ENCODE results near the gene SLC22A2.
"Not testable (repeated sequence)": the region's sequence is repeated elsewhere in the genome, so short reads cannot be mapped to it uniquely, and the experiment has no call there.

The SLC22A2 gene

GRCh38 chr6:160252073-160252813 is 6.4 kb downstream of the SLC22A2 start:
- no peak for DNase-seq (ENCODE audit: low spot score)

GRCh38 chr6:160249671-160250070 is 8.9 kb downstream of the SLC22A2 start:
- no peak for DNase-seq (ENCODE audit: low spot score)

DNA sequence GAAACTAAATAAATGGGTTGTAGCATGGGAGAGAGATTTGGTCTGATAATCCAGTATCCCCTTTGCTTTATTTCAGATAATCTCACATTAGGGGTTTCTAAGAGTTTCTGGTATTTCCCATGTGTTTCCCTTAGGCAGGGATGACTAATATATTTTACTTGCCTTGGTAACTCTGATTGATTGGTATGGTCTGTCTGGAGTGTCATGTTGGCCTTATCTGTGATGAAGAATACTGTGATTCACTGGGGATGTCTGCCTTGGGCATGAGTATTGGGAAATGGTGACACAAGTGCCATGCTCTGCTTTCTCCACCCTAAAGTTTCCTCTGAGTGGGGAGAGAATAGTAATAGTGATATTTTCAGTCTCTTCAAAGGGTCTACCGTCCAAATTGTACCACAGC is 10.1 kb downstream of the SLC22A2 start:
- DNase-seq (ENCODE audit: low spot score), result no peak

DNA sequence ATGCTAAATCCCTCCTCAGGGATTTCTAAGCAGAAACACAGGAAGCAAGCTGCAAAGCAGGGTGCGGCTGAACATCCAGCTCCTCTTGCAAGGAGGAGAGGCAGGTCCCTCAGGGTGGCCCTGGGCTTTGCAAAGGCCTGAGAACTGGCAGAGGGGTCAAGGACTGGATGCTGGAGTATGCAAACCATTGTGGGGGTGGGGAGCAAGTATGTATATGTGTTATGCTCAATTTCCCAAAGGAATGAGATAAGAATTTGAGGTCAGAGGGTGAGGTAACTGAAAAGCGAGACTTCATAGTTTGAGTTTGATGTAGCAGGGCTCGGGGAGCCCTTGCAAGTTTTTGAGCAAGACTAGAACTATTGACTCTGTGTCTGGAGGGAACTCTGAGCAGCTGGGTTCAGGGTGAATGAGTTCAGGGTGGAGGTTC is 11.2 kb downstream of the SLC22A2 start:
- DNase-seq (ENCODE audit: low spot score), result no peak

DNA sequence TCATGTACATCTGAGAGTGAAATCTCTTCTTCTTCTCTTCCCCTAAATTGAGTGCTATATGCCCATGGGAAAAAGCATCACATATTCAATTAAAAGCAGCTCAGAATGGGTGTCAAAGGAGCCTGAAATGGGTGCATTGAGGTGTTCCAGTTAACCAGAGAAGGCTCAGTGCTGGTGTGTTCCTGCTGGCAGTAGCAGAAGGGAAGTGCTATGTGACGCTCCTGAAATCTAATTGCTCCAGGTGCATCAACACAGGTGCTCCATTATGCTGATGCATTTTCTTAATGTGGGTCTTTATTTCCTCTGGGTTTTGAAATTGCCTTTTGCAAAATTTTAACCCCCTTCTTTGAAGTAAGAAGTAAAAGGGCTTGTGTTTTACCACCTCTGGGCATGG is 17.9 kb downstream of the SLC22A2 start:
- DNase-seq (ENCODE audit: low spot score), result no peak

DNA sequence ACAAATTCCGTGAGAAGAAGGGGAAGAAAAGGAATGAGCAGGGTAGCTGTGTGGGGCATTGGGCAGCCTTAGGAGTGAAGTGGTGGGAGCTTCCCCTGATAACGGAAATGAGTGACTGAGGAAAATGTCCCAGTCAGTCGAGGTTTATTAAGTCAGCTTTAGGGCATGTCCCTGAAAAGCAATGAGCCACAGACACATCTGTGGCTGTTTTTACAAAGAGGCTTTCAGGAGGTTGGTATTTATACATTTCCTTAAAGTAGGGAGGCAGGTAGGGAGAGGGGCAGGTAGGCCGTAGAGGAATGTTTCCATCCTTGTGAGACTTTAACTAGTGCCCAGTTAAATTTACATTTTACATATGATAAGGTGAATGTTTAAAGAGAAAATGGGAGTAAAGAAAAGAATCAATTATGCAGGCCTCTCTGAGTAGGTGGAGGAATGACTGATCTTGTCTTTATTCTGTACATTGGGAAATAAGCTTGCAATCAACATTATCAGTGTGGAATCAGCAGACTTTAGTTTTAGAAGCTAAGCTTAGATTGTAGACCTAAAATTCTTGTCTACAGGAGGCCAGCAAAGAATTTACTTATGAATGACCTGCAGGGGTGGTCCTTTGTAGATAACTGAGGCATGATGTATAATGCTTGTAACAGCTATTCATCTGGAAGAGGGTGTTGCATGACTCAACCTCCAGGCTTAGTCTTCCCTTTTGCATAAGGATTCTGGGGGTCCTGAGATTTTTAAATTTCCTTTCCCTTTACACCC is 18.5 kb downstream of the SLC22A2 start:
- no peak for DNase-seq (ENCODE audit: low spot score)

GRCh38 chr6:160238761-160239751 is 19.6 kb downstream of the SLC22A2 start:
- DNase-seq (ENCODE audit: low spot score), result no peak

DNA sequence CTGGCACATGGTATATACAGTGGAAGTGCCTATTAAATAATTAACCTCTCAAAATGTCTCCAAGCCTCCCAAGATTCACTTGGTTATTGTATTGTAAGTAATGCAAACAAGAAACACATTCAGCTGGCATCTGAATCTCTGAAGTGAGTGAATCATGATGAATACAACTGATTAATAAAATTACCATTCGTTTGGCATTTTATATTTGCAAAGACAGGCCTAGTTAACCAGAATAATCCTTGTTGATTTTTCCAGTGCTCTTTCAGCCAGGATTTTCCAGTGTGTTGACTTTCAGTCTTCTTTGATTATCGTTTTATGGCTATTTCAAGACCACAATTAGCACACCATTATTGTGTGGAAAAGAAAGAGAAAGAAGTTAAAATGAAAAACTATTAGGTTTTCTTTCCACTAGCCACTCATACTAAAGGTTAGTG is 20.3 kb downstream of the SLC22A2 start:
- no peak for DNase-seq (ENCODE audit: low spot score)

GRCh38 chr6:160237597-160238275 is 20.9 kb downstream of the SLC22A2 start:
- not testable (repeated sequence) for DNase-seq (ENCODE audit: low spot score)

DNA sequence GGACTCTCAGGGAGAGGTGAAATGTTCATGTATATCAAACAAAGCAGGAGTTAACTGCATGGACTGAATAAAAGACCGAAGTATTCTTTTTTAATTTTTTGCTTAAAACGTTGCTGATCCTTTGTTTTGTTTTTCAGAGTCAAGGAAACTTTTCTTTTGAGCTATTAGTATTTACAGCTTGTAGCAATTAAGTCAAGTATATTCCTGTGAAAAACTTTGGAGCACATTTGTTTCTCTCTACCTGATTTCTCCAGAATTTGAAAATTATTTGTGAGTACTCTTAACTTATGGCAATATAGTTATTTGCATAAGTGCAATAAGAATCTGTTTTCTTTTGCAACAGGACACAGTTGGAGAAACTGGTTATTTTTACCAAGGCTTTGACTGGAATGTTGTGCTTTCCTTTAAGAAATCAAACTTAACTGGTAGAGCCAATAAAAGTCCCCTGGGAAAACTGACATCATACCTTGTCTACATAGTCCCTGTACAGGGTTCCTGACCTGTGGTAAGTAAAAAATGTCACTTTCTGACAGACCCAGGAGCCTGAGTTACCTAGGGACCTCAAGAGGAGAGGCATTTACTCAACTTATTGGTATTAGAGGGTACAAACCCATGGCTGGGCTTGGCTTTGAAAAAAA is 22.3 kb downstream of the SLC22A2 start:
- DNase-seq (ENCODE audit: low spot score), result not testable (repeated sequence)

DNA sequence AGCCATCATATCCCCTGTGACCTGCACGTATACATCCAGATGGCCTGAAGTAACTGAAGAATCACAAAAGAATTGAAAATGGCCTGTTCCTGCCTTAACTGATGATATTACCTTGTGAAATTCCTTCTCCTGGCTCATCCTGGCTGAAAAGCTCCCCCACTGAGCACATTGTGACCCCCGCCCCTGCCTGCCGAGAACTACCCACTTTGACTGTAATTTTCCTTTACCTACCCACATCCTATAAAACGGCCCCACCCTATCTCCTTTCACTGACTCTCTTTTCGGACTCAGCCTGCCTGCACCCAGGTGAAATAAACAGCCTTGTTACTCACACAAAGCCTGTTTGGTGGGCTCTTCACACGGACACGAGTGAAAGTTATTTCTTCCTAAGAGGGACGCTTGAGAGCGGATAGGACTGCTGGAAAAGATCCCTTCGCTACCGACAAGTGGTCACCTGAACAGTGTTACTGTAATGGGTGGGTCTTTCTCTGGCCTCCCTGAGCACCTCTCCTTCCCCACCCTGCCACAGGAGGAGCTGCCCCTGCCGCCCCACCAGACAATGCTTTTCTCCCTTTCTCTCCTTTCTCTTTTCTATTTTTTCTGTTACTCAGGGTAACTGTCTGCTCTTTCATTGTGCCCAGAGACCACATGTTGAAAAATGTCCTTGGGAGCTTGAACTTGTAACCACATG is 24.5 kb downstream of the SLC22A2 start:
- DNase-seq (ENCODE audit: low spot score), result not testable (repeated sequence)

DNA sequence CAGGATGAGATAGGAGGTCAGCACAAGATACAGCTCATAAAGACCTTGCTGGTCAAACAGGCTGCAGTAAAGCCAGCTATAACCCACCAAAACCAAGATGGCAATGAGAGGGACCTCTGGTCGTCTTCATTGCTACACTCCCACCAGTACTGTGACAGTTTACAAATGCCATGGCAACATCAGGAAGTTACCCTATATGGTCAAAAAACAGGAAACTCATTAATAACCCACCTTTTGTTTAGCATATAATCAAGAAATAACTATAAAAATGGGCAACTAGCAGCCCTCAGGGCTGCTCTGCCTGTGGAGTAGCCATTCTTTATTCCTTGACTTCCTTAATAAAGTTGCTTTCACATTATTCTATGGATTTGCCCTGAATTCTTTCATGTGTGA is 30.9 kb downstream of the SLC22A2 start:
- no peak for DNase-seq (ENCODE audit: low spot score)

DNA sequence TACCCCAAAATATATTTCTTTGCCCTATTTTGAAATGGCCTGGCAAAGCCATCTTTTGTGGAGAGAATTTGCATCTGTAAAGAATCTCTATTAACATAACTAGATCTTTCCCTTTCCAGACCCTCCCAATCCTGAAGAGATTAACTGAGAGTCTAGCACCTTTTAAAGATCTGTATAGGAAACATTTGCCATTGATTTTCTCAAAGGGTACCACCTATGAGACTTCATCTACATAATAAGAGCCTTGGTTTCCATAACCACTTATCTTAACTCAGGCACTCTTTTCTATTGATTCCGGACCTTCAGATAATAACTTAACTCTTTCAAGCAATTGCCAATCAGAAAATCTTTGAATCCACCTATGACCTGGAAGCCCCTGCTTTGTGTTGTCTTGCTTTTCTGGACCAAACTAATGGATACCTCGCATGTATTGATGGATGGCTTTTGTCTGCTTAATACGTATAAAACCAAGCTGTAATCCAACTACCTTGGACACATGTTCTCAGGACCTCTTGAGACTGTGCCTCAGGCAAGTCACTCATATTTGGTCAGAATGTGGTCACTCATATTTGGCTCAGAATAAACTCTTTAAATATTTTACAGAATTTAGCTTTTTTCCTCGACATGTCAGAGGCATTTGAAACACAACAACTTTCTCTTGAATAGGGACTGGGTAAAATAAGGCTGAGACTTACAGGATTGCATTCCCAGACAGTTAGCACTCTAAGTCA is 31.4 kb downstream of the SLC22A2 start:
- no peak for DNase-seq (ENCODE audit: low spot score)

DNA sequence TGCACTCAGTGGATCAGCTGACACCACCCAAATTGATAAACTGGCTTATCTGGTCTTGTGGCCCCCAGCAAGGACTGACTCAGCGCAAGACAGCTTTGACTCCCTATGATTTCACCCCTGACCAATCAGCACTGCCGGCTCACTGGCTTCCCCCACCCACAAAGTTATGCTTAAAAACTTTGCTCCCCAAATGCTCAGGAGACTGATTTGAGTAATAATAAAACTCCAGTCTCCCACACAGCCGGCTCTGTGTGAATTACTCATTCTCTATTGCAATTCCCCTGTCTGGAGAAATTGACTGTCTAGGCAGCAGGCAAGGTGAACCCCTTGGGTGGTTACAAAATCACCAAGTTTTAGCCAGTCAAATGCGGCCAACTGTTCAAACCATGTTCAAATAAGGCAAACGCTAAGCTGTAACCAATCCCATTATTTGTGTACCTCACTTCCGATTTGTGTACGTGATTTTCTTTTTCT is 32.5 kb downstream of the SLC22A2 start:
- no peak for DNase-seq (ENCODE audit: low spot score)

GRCh38 chr6:160224639-160225237 is 33.9 kb downstream of the SLC22A2 start:
- DNase-seq (ENCODE audit: low spot score), result no peak

DNA sequence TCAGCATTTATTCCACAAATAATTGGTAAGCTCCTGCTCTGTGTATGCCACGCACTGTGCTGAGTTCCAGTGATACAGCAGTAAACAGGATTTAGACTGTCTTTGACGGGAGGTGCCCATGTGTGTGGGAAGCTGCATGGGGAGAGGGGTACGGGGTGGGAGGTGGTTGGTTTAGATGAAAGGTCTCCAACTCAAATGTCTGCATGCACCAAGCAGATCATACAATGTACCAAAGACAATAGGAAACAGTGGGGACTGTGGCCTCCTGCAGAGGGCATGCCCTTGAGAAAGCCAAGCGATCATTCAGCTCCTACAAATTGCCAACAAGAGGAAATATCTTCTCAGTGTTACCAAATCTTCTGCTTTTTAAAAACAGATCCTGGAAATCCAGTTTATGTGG is 36.1 kb downstream of the SLC22A2 start:
- DNase-seq (ENCODE audit: low spot score), result no peak

- DNase-seq (ENCODE audit: low spot score), result no peak
Observed at GRCh38 chr6:160221918-160222317, 36.7 kb downstream of the SLC22A2 start.

DNA sequence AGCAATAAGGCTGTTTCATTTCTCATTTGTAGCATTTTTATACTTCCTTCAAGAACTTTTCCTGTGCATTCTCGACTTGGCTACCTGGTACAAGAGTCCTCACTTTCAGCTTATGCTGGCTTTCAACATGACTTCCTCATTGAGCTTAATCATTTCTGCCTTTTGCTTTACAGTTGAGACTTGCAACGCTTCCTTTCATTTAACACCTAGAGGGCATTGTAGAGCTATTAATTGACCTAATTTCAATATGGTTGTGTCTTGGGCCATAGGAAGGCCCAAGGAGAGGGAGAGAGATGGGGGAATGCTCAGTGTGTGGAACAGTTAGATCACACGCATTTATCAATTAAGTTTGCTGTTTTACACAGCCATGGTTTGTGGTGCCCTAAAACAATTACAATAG is 37.2 kb downstream of the SLC22A2 start:
- no peak for DNase-seq (ENCODE audit: low spot score)

GRCh38 chr6:160218810-160219209 is 39.8 kb downstream of the SLC22A2 start:
- DNase-seq (ENCODE audit: low spot score), result no peak

Data from SK-N-DZ (cell line).